CD4-positive, alpha-beta T cell treated with Interleukin-4 for 1 hour (primary cell): Measurements from ENCODE around the gene LIN7C.

Experiments used
- DNase-seq, 2 donors: peaks; one replicate each; pipeline ENCODE4 v3.0.0-alpha.2; 2020 to 2022

The LIN7C gene

GRCh38 chr11:27444801-27445215 is 61.8 kb downstream of the LIN7C start:
- DNase-seq: no peak
